ENCODE results near the gene TRIP12.
"Not testable (repeated sequence)": the region's sequence is repeated elsewhere in the genome, so short reads cannot be mapped to it uniquely, and the experiment has no call there.

Gene TRIP12

DNA sequence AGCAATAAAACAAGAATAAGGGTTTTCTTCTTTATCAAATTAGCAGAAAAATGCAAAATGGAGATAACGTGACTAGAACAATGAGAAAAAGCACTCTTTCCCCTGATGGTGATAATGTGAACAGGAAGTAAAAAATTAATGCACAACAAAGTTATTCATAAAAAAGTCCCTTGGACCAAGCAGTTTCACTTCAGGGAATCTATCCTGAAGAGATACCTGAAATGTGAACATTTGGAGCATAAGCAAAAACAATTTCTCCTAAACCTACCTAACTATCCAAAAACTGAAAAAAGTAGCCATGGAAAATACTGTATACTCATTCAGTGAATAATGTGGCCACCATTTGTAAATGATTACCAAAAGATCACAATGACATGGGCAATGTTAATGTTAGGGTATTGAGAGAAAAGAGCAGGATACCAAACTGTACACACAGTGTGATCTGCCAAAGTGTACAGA is 48.7 kb downstream of the TRIP12 start:
- DNase-seq: no peak

DNA sequence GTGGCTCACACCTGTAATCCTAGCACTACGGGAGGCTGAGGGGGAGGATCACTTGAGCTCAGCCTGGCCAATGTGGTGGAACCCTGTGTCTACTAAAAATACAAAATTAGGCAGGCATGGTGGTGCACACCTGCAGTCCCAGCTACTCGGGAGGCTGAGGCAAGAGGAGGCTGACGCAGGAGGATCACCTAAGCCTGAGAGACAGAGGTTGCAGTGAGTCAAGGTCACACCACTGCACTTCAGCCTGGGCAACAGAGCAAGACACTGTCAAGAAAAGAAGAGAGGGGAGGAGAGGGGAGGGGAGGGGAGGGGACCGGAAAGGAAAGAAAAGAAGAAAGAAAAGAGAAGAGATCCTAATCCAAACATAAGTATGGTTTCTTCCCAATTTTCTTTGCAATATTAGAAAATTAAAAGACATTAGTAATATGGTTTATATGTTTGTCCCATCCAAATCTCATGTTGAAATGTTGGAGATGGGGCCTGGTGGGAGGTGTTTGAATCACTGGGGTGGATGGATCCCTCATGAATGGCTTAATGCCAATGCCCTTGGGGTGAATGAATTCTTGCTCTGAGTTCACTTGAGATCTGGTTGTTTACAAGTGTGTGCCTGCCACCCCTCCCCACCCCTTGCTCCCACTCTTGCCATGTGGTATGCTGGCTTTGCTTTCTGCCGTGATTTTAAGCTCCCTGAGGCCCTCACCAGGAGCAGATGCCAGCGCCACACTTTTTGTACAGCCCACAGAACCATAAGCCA is 50.7 kb downstream of the TRIP12 start:
- DNase-seq: no peak

DNA sequence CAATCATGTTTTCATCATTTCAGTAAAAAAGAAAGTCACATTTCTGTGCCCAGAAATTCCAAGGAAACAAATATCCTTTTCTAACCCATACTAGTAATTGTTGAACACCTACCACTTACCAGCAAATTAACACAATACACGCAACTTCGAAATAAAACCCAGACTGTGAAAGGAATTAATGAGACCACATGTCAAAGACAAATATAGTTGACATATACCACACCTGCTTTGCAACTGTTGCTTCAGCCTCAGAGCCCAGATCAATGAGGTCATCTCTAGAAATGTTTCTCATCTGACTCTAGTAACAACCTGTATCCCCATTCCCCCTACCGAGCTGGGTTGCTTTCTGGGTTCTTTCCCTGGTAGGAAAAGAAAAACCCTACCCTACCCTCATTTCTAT is 52.6 kb downstream of the TRIP12 start:
- no peak for DNase-seq

DNA sequence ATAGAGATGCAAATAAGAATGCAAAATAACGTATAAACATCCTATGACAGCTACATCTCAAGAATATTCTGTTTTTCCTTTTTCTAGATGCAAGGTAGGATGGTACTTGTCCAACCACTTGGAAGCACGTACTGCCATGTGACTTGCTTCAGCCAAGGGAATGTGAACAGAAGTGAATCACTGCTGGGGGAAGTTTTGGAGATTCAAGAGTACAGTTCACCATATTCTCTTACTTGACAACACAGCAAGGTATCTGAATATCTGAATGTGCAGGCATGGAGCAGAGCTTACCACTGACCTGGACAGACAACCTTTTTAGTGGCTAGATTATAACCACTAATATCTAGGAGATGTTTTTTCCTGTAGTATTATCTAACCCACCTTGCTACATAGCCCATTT is 53.0 kb downstream of the TRIP12 start:
- DNase-seq: no peak

DNA sequence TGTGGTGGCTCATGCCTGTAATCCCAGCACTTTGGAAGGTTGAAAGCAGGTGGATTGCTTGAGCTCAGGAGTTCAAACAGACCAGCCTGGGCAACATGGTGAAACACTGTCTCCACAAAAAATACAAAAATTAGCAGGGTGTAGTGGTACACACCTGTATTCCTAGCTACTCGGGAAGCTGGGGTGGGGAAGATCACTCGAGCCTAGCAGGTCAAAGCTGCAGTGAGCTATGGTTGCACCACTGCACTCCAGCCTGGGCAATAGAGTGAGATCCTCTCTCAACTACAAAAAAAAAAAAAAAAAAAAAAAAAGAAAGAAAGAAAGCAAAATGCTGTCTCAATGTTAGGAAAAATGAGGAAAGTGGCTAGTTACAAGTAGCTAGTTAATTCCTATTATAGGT is 56.8 kb downstream of the TRIP12 start:
- no peak for DNase-seq

DNA sequence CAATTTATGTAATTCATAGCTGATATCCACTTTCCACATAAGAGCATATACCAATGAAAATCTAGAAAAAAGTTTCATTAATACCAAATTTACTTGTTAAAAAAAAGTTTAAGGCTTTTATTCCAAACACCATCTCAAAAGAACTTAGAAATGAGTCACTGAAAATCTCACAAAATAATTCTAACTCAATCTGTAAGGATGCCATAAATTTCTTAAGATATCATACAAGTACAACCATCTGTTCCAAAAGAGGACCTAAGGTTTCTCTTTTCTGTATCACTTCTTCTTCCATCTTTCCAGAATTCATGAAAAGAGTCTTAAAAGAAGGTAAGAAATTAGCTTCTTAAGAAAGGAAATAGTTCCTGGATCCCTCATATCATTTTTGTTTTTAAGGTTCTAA is 60.4 kb downstream of the TRIP12 start:
- no peak for DNase-seq

DNA sequence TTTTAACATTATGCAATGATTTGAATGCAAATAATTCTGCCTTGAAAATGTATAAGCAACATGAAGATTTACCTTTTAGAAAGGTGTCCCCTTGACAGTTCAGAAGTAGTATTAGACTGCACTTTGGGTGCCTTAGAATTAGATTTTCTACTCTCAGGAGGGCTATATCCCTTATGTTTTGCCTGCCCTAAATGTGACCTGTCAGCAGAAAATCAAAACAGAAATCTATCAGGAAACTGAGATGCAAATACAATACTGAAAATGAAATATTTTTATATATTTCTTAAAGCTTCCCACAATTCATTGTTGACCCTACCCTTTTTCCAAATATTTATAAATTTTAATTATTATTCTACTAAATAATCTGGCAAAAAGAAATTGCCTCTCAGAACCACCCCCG is 61.5 kb downstream of the TRIP12 start:
- no peak for DNase-seq

DNA sequence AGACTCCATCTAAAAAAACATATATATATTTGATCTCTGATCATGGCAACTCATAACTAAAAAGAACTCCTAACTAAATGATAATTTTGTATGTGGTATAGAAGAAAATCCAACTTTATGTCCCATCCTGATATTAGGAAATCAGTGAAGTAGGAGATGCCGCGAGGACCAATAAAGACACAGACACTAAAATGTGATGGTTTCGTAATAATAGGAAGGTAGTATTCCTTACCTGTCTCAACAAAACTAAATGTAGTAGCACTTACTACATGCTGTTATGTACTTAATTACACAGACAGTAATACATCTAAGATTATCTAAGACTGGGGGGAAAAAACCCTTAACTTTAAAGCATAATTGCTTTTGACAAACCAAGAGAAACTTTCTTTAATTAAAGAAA is 63.5 kb downstream of the TRIP12 start:
- no peak for DNase-seq

DNA sequence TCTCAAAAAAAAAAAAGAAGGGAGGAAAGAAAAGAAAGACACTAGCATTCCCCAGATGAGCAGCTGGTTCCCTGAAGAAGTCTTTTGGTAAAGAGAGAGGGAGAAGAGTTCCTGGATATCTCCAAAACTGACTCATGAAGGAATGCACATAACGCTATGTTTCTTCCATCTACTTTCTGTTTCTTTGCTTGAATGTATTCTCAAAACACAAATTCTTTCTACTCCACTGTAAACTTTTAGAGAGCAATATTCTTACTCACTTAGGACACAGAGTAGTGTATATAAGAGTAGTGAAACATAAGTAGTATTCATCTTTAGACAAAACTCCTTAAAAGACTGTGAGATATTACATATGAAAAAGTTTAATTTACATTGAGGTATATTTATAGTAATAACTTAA is 64.2 kb downstream of the TRIP12 start:
- DNase-seq: no peak

DNA sequence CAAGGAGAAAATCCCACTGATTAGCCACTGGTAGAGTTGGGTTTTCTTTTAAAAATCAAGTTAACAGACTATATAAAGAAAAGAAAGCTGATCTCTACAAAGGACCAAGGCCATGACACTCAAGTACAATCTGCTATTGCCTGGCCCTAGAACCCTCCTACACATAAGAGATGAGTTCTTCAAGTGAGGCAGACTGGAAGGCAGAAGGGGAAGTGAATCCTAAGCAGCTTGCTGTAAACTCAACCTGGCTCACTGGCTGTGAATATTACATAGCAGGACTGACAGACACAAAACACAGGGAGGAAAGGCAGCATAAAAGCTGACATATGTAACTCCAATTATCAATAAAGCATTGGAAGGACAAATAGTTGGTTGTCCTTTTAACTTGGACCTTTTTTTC is 65.4 kb downstream of the TRIP12 start:
- no peak for DNase-seq

DNA sequence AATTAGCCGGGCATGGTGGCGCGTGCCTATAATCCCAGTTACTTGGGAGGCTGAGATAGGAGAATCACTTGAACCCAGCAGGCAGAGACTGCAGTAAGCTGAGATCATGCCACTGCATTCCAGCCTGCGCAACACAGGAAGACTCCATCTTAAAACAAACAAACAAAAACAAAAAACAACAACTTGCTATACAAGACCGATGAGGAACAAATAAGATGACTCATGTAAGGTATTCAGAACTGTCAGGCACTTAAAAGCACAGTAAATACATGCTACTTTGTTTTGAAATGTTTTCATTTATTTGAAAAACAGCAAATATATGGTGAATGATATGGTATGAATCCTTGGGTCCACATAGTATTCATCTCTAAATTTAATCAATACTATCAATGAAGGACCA is 66.7 kb downstream of the TRIP12 start:
- no peak for DNase-seq

DNA sequence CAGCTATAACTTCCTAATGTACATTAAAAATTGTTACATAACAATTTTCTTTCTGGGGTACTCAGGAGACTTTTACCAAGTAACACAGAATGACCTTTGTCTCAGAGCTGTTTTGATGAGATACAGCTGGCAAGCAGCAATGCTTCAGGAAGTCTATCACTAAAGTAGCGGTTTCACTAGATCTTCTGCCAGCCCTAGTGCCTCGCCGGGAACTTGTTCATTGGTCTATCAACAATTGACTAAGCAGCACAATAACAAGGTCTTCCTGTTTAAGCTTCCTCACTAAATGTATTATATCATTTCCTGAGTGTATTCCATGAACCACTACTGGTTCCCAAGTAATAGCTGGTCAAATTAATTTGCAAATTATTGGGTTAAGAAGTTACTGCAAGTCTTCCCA is 69.2 kb downstream of the TRIP12 start:
- DNase-seq: peak; percentile 36 to 48

DNA sequence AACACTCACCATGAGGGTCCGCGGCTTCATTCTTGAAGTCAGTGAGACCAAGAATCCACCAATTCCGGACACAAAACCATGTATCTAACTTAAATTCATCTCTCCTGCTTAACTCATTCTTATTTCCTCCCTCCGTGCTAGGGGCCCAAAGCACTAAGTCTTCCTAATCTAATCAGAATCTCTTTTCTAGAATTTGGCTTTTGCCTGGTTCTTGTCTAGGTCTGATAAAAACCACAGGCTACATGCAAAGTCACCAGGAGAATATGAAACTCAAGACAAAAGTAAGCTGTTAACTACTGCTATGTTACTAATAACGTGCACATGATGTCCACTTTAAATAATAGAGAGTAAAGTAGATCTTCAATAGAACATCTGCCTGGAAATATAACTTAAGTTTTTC is 69.9 kb downstream of the TRIP12 start:
- no peak for DNase-seq

DNA sequence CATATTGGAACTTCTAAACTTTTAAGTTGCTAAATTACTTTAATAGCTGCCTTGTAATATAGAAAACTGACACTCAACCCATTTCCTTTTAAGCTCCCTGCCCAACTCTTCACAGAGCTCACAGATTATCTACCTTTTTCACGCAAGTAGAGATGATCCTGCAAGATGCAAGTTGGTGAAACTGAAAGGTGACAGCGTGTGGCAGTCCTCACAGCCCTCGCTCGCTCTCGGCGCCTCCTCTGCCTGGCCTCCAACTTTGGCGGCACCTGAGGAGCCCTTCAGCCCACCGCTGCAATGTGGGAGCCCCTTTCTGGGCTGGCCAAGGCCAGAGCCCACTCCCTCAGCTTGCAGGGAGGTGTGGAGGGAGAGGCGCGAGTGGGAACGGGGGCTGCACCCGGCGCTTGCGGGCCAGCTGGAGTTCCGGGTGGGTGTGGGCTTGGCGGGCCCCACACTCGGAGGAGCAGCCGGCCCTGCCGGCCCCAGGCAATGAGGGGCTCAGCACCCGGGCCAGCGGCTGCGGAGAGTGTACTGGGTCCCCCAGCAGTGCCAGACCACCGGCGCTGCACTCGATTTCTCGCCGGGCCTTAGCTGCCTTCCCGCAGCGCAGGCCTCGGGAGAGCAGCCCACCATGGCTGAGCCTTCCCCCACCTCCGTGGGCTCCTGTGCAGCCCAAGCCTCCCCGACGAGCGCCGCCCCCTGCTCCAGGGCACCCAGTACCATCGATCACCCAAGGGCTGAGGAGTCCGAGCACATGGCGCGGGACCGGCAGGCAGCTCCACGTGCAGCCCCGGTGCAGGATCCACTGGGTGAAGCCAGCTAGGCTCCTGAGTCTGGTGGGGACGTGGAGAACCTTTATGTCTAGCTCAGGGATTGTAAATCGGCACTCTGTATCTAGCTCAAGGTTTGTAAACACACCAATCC is 71.2 kb downstream of the TRIP12 start:
- DNase-seq: not testable (repeated sequence)

DNA sequence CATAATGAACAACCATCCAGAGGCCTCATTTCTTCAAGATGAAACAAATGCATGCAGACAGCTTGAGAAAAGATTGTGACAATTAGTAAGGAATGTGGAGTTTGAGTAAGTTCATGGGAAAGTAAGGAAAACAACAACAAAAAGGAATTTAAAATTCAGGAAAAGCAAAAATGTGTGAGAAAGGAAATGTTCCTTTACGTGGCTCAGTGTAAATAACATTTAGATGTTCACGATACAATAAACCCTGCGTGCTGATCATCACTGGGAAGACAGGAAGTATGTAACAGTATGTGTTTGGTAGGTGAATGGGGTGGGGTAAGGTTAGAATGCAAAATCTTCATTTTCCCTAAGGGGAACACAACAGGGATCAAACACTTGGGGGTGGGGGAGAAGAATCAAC is 72.7 kb downstream of the TRIP12 start:
- no peak for DNase-seq

DNA sequence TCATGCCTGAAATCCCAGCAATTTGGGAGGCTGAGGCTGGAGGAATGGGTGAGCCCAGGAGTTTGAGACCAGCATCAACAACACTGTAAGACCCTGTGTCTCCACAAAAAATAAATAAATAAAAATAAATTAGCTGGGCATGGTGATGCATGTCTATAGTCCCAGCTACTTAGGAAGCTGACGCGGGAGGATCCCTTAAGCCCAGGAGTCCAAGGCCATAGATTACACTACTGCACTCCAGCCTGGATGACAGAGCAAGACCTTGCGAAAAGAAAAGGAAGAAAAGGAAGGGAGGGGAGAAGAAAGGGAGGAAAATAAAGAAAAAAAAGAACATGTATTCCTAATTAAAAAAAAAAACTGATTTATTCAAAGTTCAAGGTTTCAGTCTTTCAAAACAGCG is 78.2 kb downstream of the TRIP12 start:
- DNase-seq: no peak

DNA sequence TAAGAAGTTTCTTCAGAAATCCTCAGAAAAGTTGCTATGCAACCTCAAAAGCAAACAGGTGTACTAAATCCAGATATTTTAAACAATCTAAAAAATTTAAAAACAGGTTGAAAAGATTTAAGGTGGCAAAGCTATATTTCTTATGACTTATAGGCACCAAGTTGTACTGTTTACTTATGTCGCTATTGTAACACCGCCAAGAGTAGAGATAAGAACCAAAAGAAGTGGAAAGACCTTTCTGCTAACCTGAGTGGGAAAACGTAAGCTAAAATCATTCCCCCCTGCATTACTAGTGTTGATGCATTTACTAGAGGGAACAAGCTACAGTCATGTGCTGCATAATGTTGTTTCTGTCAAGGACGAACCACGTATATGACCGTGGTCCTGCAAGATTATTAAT is 83.1 kb downstream of the TRIP12 start:
- DNase-seq: no peak

DNA sequence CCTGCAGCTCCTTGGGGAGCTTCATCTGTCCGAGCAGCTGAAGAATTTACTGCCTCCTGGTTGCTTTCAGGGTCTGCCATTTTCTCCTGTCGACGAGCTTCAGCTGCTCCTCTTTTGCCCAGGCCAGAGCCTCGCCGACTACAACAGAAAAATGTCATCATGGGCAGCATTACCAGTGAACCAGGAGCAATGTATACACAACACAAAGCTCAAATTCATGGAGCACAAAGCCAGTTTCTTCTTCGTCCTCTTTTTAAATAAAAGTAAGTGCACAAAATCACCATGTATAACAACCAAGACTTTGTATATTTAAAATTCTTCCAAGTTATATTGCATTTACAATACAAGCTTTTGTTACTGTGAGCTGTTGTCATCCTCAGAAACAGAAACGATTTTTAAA is 85.0 kb downstream of the TRIP12 start:
- DNase-seq: no peak

DNA sequence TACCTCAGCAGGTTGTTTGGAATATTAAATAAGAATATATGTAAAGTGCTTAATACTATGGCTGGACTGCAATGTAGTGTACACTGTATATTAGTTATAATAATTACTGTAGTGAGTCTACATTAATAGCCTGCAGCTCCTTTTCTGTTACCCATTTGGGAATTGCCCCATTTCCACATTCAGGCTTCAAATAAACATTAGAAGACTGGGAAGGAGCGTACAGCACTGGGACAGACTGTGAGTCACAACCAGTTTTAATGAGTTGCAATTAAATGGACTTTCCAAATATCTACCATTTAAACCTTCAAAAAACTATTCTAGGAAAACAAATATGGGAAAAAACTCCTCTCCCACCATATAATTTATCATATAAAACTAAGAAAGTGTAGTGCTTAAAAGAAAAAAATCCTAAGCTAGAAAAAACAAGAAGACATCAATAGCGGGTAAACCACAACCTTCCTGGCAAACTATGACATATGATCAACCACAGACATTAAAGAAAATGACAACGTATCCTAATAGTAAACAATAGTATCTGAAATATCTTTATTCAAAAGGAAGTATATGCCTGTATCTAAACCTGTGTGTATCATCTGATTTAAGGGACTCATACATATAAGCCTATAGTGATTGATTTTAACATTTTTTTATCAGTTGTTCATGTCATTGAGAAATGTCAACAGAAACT is 86.1 kb downstream of the TRIP12 start:
- DNase-seq: no peak

DNA sequence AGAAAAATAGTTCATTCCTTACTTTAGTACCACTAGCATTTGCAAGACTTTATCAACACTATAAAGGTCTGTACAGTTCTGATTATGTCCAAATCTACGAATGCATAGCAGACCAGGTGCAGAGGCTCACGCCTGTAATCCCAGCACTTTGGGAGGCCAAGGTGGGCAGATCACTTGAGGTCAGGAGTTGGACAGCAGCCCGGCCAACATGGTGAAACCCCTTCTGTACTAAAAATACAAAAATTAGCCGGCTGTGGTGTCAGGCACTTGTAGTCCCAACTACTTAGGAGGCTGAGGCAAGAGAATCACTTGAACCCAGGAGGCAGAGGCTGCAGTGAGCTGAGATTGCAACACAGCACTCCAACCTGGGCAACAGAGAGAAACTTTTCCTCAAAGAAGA is 87.4 kb downstream of the TRIP12 start:
- DNase-seq: not testable (repeated sequence)

DNA sequence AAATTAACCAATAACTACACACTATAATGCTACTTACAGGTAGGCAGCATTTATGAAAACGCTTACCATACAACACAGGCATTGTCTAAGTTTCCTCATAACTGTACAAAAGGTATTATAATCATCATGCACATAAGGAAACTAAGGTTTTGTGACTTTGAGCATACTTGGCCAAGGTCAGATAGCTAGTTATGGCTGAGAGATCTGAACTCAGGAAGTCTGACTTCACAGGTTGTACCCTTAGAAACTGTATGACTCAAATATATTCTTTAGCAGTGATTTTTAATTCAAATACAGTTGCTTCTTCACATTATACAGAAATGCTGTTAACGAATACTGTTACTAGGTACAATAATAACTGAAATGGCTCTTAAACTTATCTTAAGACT is 89.3 kb downstream of the TRIP12 start:
- DNase-seq: no peak

DNA sequence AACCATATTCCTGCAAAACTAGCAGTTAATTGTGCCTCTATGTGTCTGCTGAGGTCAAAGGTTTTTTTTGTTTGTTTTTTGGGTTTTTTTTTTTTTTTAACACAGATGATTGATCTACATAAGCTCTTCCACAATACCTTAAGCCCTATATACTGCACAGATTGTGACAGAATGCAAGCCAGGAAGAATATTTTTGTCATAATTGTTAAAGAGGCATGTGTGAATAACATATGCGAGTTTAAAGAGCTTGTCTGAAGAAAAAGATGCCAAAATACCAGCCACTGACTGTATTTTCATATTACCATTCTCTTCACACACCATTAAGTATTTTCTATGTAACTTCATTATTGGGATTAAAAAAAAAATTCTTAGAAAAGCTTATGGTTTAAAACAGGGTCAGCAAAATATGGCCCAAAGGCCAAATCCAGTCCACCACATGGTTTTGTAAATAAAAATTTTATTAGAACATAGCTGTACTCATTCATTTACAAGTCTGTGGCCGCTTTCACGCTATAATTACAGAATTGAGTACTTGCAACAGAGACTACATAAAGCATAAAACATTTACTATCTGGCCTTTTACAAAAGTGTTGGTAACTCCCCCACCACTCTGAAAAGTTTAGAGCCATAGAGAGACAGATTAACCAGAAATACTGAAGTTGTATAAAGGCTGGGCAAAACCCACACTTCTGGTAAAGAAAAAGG is 89.9 kb downstream of the TRIP12 start:
- no peak for DNase-seq

DNA sequence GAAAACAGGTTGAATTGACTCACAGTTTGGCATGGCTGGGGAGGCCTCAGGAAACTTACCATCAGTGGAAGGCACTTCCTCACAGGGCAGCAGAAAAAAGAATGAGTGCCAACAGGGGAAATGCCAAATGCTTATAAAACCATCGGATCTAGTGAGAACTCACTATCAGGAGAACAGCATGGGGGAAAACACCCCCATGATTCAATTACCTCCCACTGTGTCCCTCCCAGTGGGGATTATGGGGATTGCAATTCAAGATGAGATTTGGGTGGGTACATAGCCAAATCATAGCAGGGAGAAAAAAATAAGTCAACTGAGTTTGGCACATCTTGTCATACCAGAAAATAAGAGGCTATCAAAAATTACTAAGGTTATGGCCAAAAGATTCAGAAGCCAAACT is 96.3 kb downstream of the TRIP12 start:
- DNase-seq: no peak

Measured in activated CD4-positive, alpha-beta T cell treated with anti-CD3 and anti-CD28 coated beads, Interleukin-2, amount 50 U/mL, for 4 hours (primary cell).